ENCODE measurements around the gene PDE4A. TPM values are rescaled to one million over a fixed set of nuclear protein-coding genes. Genes with fewer than 3 reads are reported as not detected.

PDE4A gene
- total and polyA plus RNA-seq, 10 of the 15 experiments (the other 5 are each of a cell fraction or from before 2014, with no cell fraction given): 0.24 to 13.3 (median 4.9) TPM

- WGBS (ENCODE audit: insufficient coverage, insufficient replicate concordance, low lambda C conversion rate, missing lambda C conversion rate): 2% methylated on average over 60 of the region's 65 CpGs
- peak; percentile 90 for ATAC-seq
- BruUV-seq (replicated peaks): no TSS peak
- Histone ChIP-seq H3K9ac (ENCODE audit: control insufficient read depth, insufficient read depth, low read length) (peak overlapping the region; percentile 98), H3K4me2 (ENCODE audit: control insufficient read depth, insufficient read depth) (peak overlapping the region; percentile 90), H3K4me1 (ENCODE audit: control insufficient read depth, insufficient read depth, low read length) (peaks cover 25% of the 10 kb centered on the region), H3K4me3 (peak overlapping the region; percentile 77), H2AFZ (ENCODE audit: control insufficient read depth, low read depth, low read length) (peak overlapping the region; percentile 89), H3K9me3 (replicated peaks; ENCODE audit: control insufficient read depth, insufficient read depth, low read length) (no peaks in the 10 kb centered on the region), H3K79me2 (ENCODE audit: control insufficient read depth, insufficient read depth, low read length) (peaks cover 42% of the 10 kb centered on the region), H3K27me3 (replicated peaks in 1 of 2; ENCODE audit: control insufficient read depth in 2 of 2, insufficient read depth in 2 of 2, low read length in 1 of 2) (no peaks in the 10 kb centered on the region), H3K36me3 (ENCODE audit: control insufficient read depth in 2 of 2, insufficient read depth in 2 of 2, low read length in 1 of 2) (peaks cover 8 to 12% of the 10 kb centered on the region in 2 experiments; a peak in 3 of 4 replicates), H3K27ac (ENCODE audit: control insufficient read depth, insufficient read depth) (peak overlapping the region; percentile 99), H4K20me1 (ENCODE audit: control insufficient read depth, insufficient read depth) (no peaks in the 10 kb centered on the region)
- in situ Hi-C loops (cut with MboI) (no loop called here), intact Hi-C loops (cut with micrococcal nuclease; ENCODE audit: unreplicated experiment) (loop anchor here (2.0 to 10.0 kb wide), 3 partner anchors 66 to 150 kb away; partner anchors contain the start of genes CDC37, CDKN2D and ILF3)
- ChIA-PET SMC1A (ENCODE audit: uncharacterized antibody, unreplicated experiment) (no interaction called here), RAD21 (ENCODE audit: unreplicated experiment) (no interaction called here), POLR2A (interaction anchor here (0.6 to 1.1 kb wide), 6 partner anchors 90 to 412 kb away, joined by 3 to 6 read pairs (median 4); no protein-coding TSS in a partner anchor), CTCF (no interaction called here)
- DNase-seq (ENCODE audit: low read depth, low spot score): peak; percentile 61
- peak; percentile 61 for FAIRE-seq
- TF ChIP-seq IRF4 (IDR thresholded peaks at IDR 0.05; ENCODE audit: low read depth, low read length): no peak
- no peak for TF ChIP-seq MEF2B (IDR thresholded peaks at IDR 0.05; ENCODE audit: partially characterized antibody, poor library complexity, severe bottlenecking)
- 0 out of 2 replicates have a peak, but pooled peaks have one; percentile 25 for TF ChIP-seq BCL11A (IDR thresholded peaks at IDR 0.05; ENCODE audit: low read depth, low read length)
- TF ChIP-seq SRF (IDR thresholded peaks at IDR 0.05; ENCODE audit: low read depth in 2 of 2, low read length in 2 of 2): peak in 1 of 2 experiments; percentile 70; a peak in 2 of 4 replicates
- no peak for TF ChIP-seq MYB (IDR thresholded peaks at IDR 0.05; ENCODE audit: borderline replicate concordance, low read depth, low read length)
- TF ChIP-seq GABPA (IDR thresholded peaks at IDR 0.05; ENCODE audit: low read depth): no peak
- TF ChIP-seq NR2C2 (IDR thresholded peaks at IDR 0.05; ENCODE audit: borderline replicate concordance, control insufficient read depth, insufficient read length, low read depth): no peak
- no peak for TF ChIP-seq YBX1 (IDR thresholded peaks at IDR 0.05)
- no peak for TF ChIP-seq SMC3 (IDR thresholded peaks at IDR 0.05; ENCODE audit: borderline replicate concordance, low read length)
- TF ChIP-seq, protein P1, sequence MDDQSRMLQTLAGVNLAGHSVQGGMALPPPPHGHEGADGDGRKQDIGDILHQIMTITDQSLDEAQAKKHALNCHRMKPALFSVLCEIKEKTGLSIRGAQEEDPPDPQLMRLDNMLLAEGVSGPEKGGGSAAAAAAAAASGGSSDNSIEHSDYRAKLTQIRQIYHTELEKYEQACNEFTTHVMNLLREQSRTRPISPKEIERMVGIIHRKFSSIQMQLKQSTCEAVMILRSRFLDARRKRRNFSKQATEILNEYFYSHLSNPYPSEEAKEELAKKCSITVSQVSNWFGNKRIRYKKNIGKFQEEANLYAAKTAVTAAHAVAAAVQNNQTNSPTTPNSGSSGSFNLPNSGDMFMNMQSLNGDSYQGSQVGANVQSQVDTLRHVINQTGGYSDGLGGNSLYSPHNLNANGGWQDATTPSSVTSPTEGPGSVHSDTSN (IDR thresholded peaks at IDR 0.05; ENCODE audit: insufficient replicate concordance, low read depth, low read length): no peak
- TF ChIP-seq CBX5 (IDR thresholded peaks at IDR 0.05; ENCODE audit: low read depth): no peak
- TF ChIP-seq, protein P2, sequence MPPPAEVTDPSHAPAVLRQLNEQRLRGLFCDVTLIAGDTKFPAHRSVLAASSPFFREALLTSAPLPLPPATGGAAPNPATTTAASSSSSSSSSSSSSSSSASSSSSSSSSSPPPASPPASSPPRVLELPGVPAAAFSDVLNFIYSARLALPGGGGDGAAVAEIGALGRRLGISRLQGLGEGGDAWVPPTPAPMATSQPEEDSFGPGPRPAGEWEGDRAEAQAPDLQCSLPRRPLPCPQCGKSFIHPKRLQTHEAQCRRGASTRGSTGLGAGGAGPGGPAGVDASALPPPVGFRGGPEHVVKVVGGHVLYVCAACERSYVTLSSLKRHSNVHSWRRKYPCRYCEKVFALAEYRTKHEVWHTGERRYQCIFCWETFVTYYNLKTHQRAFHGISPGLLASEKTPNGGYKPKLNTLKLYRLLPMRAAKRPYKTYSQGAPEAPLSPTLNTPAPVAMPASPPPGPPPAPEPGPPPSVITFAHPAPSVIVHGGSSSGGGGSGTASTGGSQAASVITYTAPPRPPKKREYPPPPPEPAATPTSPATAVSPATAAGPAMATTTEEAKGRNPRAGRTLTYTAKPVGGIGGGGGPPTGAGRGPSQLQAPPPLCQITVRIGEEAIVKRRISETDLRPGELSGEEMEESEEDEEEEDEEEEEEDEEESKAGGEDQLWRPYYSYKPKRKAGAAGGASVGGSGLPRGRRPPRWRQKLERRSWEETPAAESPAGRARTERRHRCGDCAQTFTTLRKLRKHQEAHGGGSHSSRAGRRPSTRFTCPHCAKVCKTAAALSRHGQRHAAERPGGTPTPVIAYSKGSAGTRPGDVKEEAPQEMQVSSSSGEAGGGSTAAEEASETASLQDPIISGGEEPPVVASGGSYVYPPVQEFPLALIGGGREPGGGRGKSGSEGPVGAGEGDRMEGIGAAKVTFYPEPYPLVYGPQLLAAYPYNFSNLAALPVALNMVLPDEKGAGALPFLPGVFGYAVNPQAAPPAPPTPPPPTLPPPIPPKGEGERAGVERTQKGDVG (CRISPR knock-in tag; IDR thresholded peaks at IDR 0.05): no peak
- TF ChIP-seq, protein P3, sequence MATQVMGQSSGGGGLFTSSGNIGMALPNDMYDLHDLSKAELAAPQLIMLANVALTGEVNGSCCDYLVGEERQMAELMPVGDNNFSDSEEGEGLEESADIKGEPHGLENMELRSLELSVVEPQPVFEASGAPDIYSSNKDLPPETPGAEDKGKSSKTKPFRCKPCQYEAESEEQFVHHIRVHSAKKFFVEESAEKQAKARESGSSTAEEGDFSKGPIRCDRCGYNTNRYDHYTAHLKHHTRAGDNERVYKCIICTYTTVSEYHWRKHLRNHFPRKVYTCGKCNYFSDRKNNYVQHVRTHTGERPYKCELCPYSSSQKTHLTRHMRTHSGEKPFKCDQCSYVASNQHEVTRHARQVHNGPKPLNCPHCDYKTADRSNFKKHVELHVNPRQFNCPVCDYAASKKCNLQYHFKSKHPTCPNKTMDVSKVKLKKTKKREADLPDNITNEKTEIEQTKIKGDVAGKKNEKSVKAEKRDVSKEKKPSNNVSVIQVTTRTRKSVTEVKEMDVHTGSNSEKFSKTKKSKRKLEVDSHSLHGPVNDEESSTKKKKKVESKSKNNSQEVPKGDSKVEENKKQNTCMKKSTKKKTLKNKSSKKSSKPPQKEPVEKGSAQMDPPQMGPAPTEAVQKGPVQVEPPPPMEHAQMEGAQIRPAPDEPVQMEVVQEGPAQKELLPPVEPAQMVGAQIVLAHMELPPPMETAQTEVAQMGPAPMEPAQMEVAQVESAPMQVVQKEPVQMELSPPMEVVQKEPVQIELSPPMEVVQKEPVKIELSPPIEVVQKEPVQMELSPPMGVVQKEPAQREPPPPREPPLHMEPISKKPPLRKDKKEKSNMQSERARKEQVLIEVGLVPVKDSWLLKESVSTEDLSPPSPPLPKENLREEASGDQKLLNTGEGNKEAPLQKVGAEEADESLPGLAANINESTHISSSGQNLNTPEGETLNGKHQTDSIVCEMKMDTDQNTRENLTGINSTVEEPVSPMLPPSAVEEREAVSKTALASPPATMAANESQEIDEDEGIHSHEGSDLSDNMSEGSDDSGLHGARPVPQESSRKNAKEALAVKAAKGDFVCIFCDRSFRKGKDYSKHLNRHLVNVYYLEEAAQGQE (IDR thresholded peaks at IDR 0.05; ENCODE audit: low read depth, low read length): no peak
These were observed 82.2 kb downstream of the PDE4A start for GRCh38 chr19:10502524-10503001.

All from GM12878 (cell line).